CD8-positive, alpha-beta memory T cell (primary cell): ENCODE measurements around the gene SH3TC1. TPM values are rescaled to one million over a fixed set of nuclear protein-coding genes. Genes with fewer than 3 reads are reported as not detected.

ENCODE experiments used
- CTCF ChIA-PET: fragments of 350-600 bp; sonication (Branson Sonifier 250); formaldehyde crosslinking; loops from one replicate; lab custom pipeline; 2021; ENCODE audit warnings: antibody characterized with exemption; lab: Charles Lee
- POLR2A ChIA-PET: fragments of 350-600 bp; sonication (Branson Sonifier 250); formaldehyde crosslinking; loops from one replicate; lab custom pipeline; 2021; ENCODE audit warnings: antibody characterized with exemption; lab: Charles Lee
- DNase-seq, 5 donors: peaks; one replicate each; pipeline versions ENCODE4 v3.0.0 to v3.0.0-alpha.2; 2020 to 2022; ENCODE audit warnings: mixed read lengths in 1 of 5
- H3K27ac ChIP-seq: one replicate; pipeline ENCODE4 v1.7.0; 2013; ENCODE audit warnings: low read depth, mild to moderate bottlenecking, low read length, moderate library complexity
- H3K27me3 ChIP-seq: 2 replicates; pipeline ENCODE4 v1.7.0; 2013; ENCODE audit warnings: low read length, mild to moderate bottlenecking; ENCODE audit not compliant: insufficient read depth, poor library complexity, severe bottlenecking
- H3K36me3 ChIP-seq: 2 replicates; pipeline ENCODE4 v1.7.0; 2013; ENCODE audit warnings: mild to moderate bottlenecking, low read length, moderate library complexity; ENCODE audit not compliant: insufficient read depth
- H3K4me1 ChIP-seq: 2 replicates; pipeline ENCODE4 v1.7.0; 2013; ENCODE audit warnings: mild to moderate bottlenecking, low read length, moderate library complexity; ENCODE audit not compliant: insufficient read depth
- H3K4me3 ChIP-seq: 2 replicates; pipeline ENCODE4 v1.7.0; 2013; ENCODE audit warnings: mild to moderate bottlenecking, low read length
- H3K9me3 ChIP-seq: 2 replicates; pipeline ENCODE4 v1.7.0; 2013; ENCODE audit warnings: mild to moderate bottlenecking, low read length
- H3K27ac Mint-ChIP-seq, 8 donors: one replicate each; pipeline ENCODE4 v1.8.0; 2020 to 2021; ENCODE audit warnings: mixed read lengths in 8 of 8, mild to moderate bottlenecking in 6 of 8, inconsistent platforms in 3 of 8, moderate library complexity in 3 of 8
- H3K27me3 Mint-ChIP-seq, 2 donors: one replicate each; pipeline ENCODE4 v1.8.0; 2020 to 2021; ENCODE audit warnings: mixed read lengths in 2 of 2, mild to moderate bottlenecking in 1 of 2, moderate library complexity in 1 of 2
- H3K36me3 Mint-ChIP-seq, 3 donors: one replicate each; pipeline ENCODE4 v1.8.0; 2020 to 2021; ENCODE audit warnings: mixed read lengths in 3 of 3, inconsistent platforms in 1 of 3, mild to moderate bottlenecking in 1 of 3
- H3K4me1 Mint-ChIP-seq, 3 donors: one replicate each; pipeline ENCODE4 v1.8.0; 2020 to 2021; ENCODE audit warnings: mixed read lengths in 3 of 3, inconsistent platforms in 1 of 3, mild to moderate bottlenecking in 1 of 3
- H3K4me3 Mint-ChIP-seq, 7 donors: one replicate each; pipeline ENCODE4 v1.8.0; 2020 to 2021; ENCODE audit warnings: mixed read lengths in 7 of 7, mild to moderate bottlenecking in 6 of 7, moderate library complexity in 4 of 7, inconsistent platforms in 2 of 7
- H3K9me3 Mint-ChIP-seq, 5 donors: one replicate each; pipeline ENCODE4 v1.8.0; 2020 to 2022; ENCODE audit warnings: mixed read lengths in 5 of 5, mild to moderate bottlenecking in 3 of 5, moderate library complexity in 2 of 5, inconsistent platforms in 1 of 5
- polyA plus RNA-seq: library from polyadenylated mRNA; unstranded; fragments of 300-500 nt; fragmentation: Illumina TruSeq; gene quantifications from one replicate; pipeline ENCODE4 v1.2.3, GENCODE V29; 2021
- total RNA-seq, 2 experiments: library from RNA; stranded (reverse); gene quantifications; one replicate each; pipeline ENCODE4 v1.2.3, GENCODE V29; 2021

SH3TC1 gene
- total and polyA plus RNA-seq, 3 experiments from 2014 or later, result 7.5 to 12.2 (median 8.9) TPM

DNA sequence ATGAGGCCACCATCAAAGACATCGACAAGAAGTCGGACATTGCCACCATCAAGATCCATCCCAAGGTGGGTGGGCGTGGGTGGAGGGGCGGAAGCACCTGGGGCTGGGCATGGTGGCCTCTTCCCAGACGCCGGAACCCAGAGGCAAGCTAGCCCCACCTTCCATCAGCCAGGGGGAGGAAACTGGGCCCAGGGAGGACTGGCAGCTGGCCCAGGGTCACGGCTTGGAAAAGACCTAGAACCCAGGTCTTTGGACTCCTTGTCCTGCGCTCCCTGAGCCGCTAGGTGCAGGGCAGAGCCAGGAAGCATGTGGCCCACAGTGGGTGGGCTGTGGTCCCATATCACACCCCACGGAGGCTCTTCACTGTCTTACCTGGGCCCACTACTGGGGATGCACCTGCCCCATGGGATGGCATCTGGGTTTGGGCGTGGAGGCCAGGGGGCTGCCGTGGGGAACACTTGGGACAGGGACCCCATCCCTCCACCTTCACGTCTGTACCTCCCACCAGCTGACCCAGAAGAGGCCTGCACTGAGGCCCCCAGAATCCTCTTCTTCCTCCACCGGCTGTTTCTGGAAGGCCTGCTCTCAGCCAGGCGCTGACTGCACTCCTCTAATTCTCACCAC is 87.7 kb downstream of the SH3TC1 start:
- Mint-ChIP-seq H3K4me1 (no peaks in the 10 kb centered on the region), H3K27me3 (no peaks in the 10 kb centered on the region), H3K36me3 (no peaks in the 10 kb centered on the region), H3K4me3 (no peak overlapping the region), H3K9me3 (no peaks in the 10 kb centered on the region), H3K27ac (no peak overlapping the region)
- DNase-seq, result no peak
- Histone ChIP-seq H3K27me3 (no peaks in the 10 kb centered on the region), H3K27ac (no peak overlapping the region), H3K36me3 (no peaks in the 10 kb centered on the region), H3K4me3 (no peak overlapping the region), H3K9me3 (no peaks in the 10 kb centered on the region), H3K4me1 (no peaks in the 10 kb centered on the region)
- ChIA-PET CTCF (no interaction called here), POLR2A (no interaction called here)

DNA sequence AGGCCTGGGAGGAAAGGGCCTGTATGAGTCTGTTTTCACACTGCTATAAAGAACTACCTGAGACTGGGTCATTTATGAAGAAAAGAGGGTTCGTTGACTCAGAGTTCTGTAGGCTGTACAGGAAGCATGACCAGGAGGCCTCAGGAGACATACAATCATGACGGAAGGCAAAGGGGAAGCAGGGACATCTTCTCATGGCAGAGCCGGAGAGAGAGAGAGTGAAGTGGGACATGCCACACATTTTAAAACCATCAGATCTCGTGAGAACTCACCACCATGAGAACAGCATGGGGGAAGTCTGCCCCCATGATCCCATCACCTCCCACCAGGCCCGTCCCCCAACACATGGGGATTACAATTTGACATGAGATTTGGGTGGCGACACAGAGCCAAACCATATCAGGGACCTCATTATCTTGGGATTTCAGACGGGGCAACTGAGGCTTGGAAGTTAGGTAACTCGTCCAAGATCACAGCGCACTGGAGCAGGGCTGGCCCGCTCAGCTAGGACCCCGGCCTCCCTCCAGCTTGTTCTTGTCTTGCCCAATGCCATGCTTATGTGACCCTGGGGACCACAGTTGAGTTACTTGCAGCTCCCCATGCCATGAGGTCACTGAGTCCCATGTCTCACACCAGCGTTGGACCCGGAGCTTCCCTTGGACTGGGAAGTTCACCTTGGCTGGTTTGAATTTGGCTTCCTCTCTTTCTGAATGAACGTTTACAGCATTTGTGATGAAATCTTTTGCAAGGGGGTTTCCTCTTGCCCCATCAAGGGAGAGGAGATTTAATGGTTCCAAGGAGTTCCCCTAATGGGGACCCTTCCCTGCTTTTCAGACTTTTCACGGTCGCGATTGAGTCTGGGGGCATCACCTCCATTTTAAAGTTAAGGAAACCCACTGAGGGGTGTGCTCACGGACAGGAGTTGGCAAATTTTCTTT is 88.5 kb downstream of the SH3TC1 start:
- H3K4me1 Mint-ChIP-seq, result no peaks in the 10 kb centered on the region
- H3K9me3 Mint-ChIP-seq, result no peaks in the 10 kb centered on the region
- no peaks in the 10 kb centered on the region for H3K36me3 Mint-ChIP-seq
- Histone ChIP-seq H3K36me3 (no peaks in the 10 kb centered on the region), H3K27me3 (no peaks in the 10 kb centered on the region), H3K4me3 (no peak overlapping the region), H3K4me1 (no peaks in the 10 kb centered on the region), H3K27ac (no peak overlapping the region), H3K9me3 (no peaks in the 10 kb centered on the region)
- DNase-seq, result no peak
- no peaks in the 10 kb centered on the region for H3K27me3 Mint-ChIP-seq
- ChIA-PET POLR2A (no interaction called here), CTCF (no interaction called here)
- H3K27ac Mint-ChIP-seq, result no peak overlapping the region
- H3K4me3 Mint-ChIP-seq, result no peak overlapping the region

DNA sequence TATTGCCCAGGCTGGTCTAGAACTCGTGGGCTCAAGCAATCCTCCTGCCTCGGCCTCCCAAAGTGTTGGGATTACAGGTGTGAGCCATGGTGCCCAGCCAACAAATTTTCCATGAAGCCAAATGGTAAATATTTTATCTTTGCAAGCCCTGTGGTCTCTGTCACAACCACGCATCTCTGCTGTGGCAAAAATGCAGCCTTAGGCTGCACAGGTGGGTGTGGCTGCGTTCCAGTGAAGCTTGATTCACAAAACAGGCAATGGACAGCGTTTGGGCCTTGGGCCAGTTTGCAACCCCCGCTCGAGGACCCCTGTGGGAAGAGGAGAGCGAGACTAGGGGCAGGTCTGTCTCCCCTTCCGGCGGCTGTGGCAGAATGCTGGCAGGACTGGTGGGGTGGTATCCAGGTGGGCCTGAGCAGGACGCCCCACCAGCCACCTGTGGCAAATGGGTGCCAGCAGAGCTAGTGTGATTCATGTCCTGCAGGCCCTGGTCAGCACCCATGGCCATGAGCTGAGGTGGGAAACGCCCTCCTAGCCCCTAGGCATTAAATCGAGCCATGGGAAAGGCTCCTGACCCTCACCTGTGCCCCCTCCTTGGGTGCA is 90.2 kb downstream of the SH3TC1 start:
- no peaks in the 10 kb centered on the region for H3K36me3 ChIP-seq
- H3K9me3 ChIP-seq, result no peaks in the 10 kb centered on the region
- Mint-ChIP-seq H3K4me3 (no peak overlapping the region), H3K4me1 (no peaks in the 10 kb centered on the region), H3K27me3 (no peaks in the 10 kb centered on the region), H3K9me3 (no peaks in the 10 kb centered on the region), H3K36me3 (no peaks in the 10 kb centered on the region), H3K27ac (no peak overlapping the region)
- no peaks in the 10 kb centered on the region for H3K27me3 ChIP-seq
- ChIA-PET POLR2A (no interaction called here), CTCF (no interaction called here)
- no peaks in the 10 kb centered on the region for H3K4me1 ChIP-seq
- no peak for DNase-seq
- no peak overlapping the region for H3K27ac ChIP-seq
- no peak overlapping the region for H3K4me3 ChIP-seq

DNA sequence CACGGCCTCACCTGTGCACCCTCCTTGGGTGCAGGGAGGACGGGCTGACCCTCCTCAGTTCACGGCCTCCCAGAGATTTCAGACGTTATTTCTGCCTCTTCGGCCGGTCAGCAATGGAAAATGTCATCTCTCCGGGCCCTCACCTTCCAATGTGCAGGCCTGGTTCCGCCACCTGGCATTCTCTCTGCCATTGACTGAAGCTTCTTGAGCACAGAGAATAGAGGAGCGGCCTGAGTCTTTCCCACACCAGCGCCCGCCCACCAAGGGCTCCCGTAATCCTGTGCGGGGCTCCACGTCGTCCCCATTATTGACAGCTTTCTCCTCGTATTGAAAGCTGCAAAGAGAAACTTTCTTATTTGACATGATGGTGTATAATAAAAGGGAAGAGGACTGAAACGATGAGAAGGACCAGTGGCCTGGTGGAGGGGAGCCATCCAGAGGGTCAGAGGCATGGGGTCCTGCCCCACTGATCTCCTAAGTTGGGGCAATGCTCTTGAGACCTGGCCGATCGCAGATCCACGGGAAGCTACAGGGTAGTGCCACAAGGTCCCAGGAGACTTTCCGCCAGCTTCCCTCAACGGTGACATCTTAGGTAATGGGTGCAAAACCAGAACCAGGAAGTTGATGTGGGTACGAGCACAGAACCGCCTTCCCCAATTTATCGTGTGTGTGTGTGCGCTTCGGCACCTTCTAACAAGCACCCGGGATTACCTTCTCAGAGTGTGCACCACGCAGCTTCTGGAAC is 91.0 kb downstream of the SH3TC1 start:
- H3K9me3 ChIP-seq, result no peaks in the 10 kb centered on the region
- H3K27ac ChIP-seq, result no peak overlapping the region
- H3K36me3 ChIP-seq, result no peaks in the 10 kb centered on the region
- no peaks in the 10 kb centered on the region for H3K27me3 Mint-ChIP-seq
- no peaks in the 10 kb centered on the region for H3K4me1 Mint-ChIP-seq
- H3K36me3 Mint-ChIP-seq, result no peaks in the 10 kb centered on the region
- CTCF ChIA-PET, result no interaction called here
- no peaks in the 10 kb centered on the region for H3K4me1 ChIP-seq
- H3K4me3 Mint-ChIP-seq, result no peak overlapping the region
- no peak overlapping the region for H3K4me3 ChIP-seq
- no peaks in the 10 kb centered on the region for H3K9me3 Mint-ChIP-seq
- POLR2A ChIA-PET, result no interaction called here
- no peaks in the 10 kb centered on the region for H3K27me3 ChIP-seq
- DNase-seq, result peak in 1 of 5 donors; percentile 27
- H3K27ac Mint-ChIP-seq, result no peak overlapping the region

DNA sequence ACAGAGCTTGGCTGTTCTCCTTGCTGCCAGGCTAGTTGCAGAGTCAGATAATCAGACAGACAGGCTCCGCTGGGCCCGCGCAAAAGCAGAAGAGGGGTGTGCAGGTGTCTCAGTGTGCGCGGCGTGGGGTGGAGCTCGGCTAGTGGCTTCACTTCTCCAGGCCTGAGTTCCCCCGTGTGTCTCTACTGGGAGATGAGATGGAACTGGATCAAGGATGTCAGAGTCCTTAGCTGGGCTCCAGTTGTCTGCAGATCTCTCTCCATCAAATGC is 91.5 kb downstream of the SH3TC1 start:
- Mint-ChIP-seq H3K27me3 (no peaks in the 10 kb centered on the region), H3K9me3 (no peaks in the 10 kb centered on the region), H3K4me1 (no peaks in the 10 kb centered on the region), H3K27ac (peak overlapping the region in 1 of 8 donors; percentile 44), H3K36me3 (no peaks in the 10 kb centered on the region), H3K4me3 (no peak overlapping the region)
- H3K4me3 ChIP-seq, result no peak overlapping the region
- H3K4me1 ChIP-seq, result no peaks in the 10 kb centered on the region
- H3K27ac ChIP-seq, result no peak overlapping the region
- CTCF ChIA-PET, result no interaction called here
- no peaks in the 10 kb centered on the region for H3K9me3 ChIP-seq
- no peak for DNase-seq
- no peaks in the 10 kb centered on the region for H3K36me3 ChIP-seq
- no peaks in the 10 kb centered on the region for H3K27me3 ChIP-seq
- POLR2A ChIA-PET, result no interaction called here

Other genes with a start within 250 kb of the SH3TC1 start
- gene ABLIM2, start 40.5 kb upstream of the SH3TC1 start, total RNA-seq, result 1 to 10 TPM in 1 of 2 experiments, under 1 TPM in 1; 0.72 to 1.1 TPM
- gene ABLIM2, start 40.5 kb upstream of the SH3TC1 start, polyA plus RNA-seq, result 1.2 TPM
- gene HTRA3, start 70.5 kb downstream of the SH3TC1 start, total RNA-seq, result not detected
- not detected for gene HTRA3, start 70.5 kb downstream of the SH3TC1 start, polyA plus RNA-seq
- gene ACOX3, start 241.4 kb downstream of the SH3TC1 start, total RNA-seq, result 10 to 100 TPM; 22.3 to 24.9 TPM
- 14.2 TPM for gene ACOX3, start 241.4 kb downstream of the SH3TC1 start, polyA plus RNA-seq
- gene TRMT44, start 241.5 kb downstream of the SH3TC1 start, total RNA-seq, result 10 to 100 TPM; 25.2 to 25.6 TPM
- 13.8 TPM for gene TRMT44, start 241.5 kb downstream of the SH3TC1 start, polyA plus RNA-seq